ENCODE results near the gene SUB1.
"Not testable (repeated sequence)": the region's sequence is repeated elsewhere in the genome, so short reads cannot be mapped to it uniquely, and the experiment has no call there.

Gene SUB1

DNA sequence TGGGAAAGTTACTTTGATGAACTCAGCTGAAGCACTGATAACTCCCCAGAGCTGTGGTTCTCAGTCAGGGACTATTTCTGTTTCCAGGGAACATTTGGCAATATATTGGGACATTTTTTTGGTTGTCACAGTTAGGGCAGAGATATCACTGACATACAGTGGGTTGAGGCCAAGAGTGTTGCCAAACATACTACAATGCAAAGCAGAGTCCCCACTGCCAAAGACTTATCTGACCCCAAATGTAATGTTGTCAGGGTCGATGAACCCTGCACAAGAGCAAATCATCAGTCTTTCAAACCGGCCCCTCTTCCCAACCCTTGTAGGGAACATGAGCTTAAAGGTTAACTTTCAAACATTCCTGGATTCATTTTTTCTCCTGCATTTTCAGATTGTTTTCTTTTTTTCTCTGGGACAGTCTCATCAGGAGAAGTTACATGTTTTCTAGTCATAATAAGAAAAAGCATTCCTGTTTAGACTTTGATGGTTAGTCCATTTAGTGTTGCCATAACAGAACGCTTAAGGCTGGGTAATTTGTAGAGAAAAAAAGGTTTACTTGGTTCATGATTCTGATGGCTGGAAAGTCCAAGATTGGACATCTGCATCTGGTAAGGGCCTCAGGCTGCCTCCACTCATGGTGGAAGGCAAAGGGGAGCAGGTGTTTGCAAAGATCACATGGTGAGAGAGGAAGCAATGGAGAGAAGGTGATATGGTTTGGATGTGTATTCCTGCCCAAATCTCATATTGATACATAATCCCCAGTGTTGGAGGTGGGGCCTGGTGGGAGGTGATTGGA, 18.8 kb upstream of the SUB1 start:
- in situ Hi-C loops (cut with MboI; ENCODE audit: low pct_unique_long_range_greater_than_20kb, low sequenced_read_pairs, unreplicated experiment) = no loop called here
- no peak for TF ChIP-seq CTCF (IDR thresholded peaks at IDR 0.05; ENCODE audit: extremely low read depth, insufficient read depth, missing control alignments)
- DNase-seq (ENCODE audit: low spot score) = no peak

DNA sequence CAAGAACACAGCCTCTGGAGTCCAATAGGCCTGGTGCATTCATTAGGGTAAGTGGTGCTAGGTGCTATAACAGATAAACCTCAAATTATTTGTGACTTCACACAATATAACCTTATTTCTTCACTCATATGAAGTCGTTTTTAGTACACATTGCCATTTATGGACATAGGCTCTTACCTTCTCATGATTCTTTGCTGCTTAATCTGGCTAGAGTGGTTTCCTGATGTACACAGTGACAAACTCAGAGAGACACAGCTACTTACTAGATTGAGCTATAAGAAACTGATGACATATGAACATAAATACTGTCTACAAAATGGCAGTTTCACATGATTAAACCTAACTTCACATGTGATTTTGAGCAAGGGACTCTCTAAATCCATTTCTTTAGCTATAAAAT, 14.2 kb upstream of the SUB1 start:
- in situ Hi-C loops (cut with MboI; ENCODE audit: low pct_unique_long_range_greater_than_20kb, low sequenced_read_pairs, unreplicated experiment) = no loop called here
- DNase-seq (ENCODE audit: low spot score) = no peak
- TF ChIP-seq CTCF (IDR thresholded peaks at IDR 0.05; ENCODE audit: extremely low read depth, insufficient read depth, missing control alignments) = no peak

DNA sequence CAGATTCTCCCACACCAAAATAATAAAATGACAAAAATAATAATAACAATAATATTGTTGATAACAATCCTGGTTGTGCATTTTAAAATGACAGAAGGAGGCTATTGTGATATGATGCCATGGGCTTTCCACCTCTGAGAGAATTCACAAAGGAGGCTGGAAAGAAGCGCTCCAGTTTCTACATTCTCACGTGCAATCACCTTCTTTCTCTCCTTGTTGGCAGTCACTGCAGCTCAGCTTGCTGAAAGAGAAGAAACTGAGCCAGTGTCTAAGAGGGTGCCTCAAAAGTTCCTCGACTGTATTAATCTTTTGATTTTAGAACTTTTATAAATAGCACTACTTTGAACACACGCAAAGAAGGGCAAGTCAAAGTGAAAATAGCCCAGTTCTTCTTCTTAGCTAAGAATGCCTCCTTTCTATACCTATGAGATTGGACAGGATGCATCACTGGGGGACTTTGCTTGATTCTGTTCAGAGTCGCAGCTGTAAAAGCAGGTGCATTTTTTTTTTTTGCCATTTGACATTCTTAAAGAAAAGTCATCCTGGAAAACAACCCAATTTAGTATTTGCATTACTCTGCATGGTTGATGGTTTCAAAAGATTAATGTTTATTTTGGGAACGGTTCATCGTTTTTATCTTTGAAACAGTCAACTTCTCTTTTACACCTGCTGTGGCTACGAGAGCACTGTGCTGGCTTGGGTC, 12.4 kb upstream of the SUB1 start:
- peak; percentile 67 for DNase-seq (ENCODE audit: low spot score)
- TF ChIP-seq CTCF (IDR thresholded peaks at IDR 0.05; ENCODE audit: extremely low read depth, insufficient read depth, missing control alignments) = no peak
- in situ Hi-C loops (cut with MboI; ENCODE audit: low pct_unique_long_range_greater_than_20kb, low sequenced_read_pairs, unreplicated experiment) = no loop called here

GRCh38 chr5:32573481-32573854, 11.9 kb upstream of the SUB1 start:
- in situ Hi-C loops (cut with MboI; ENCODE audit: low pct_unique_long_range_greater_than_20kb, low sequenced_read_pairs, unreplicated experiment); DNase-seq (ENCODE audit: low spot score): not testable (repeated sequence)

DNA sequence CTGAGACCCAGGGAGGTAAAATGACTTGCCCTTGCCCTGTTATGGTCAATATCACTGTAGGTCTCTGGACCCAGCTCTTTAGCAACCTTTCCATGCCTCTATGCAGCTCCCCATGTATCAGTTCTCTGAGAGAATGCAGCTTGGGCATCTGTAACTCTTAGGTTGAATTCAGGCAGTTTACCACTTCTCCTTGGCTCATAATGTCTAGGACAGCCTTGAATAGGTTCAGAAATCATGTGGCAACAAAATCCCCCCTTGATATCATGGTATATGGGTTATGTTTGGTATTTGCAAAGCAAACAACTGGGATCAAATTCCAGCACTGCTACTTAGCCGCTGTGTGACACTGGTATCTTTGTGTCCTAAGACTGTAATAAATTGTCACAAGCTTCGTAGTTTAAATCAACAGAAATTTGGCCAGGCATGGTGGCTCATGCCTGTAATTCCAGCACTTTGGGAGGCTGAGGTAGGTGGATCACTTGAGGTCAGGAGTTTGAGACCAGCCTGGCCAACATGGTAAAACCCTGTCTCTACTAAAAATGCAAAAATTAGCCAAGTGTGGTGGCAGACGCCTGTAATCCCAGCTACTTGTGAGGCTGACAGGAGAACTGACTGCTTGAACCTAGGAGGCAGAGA, 10.7 kb upstream of the SUB1 start:
- no peak for DNase-seq (ENCODE audit: low spot score)
- TF ChIP-seq CTCF (IDR thresholded peaks at IDR 0.05; ENCODE audit: extremely low read depth, insufficient read depth, missing control alignments) = no peak
- in situ Hi-C loops (cut with MboI; ENCODE audit: low pct_unique_long_range_greater_than_20kb, low sequenced_read_pairs, unreplicated experiment) = no loop called here

- no peak for DNase-seq (ENCODE audit: low spot score)
- TF ChIP-seq CTCF (IDR thresholded peaks at IDR 0.05; ENCODE audit: extremely low read depth, insufficient read depth, missing control alignments) = no peak
- in situ Hi-C loops (cut with MboI; ENCODE audit: low pct_unique_long_range_greater_than_20kb, low sequenced_read_pairs, unreplicated experiment) = no loop called here
These were observed 7.0 kb upstream of the SUB1 start for GRCh38 chr5:32578363-32578762.

- DNase-seq (ENCODE audit: low spot score) = no peak
- in situ Hi-C loops (cut with MboI; ENCODE audit: low pct_unique_long_range_greater_than_20kb, low sequenced_read_pairs, unreplicated experiment) = no loop called here
- no peak for TF ChIP-seq CTCF (IDR thresholded peaks at IDR 0.05; ENCODE audit: extremely low read depth, insufficient read depth, missing control alignments)
These were observed 6.6 kb upstream of the SUB1 start for GRCh38 chr5:32578764-32579163.

Measured in GM13977 (cell line).